Gastrocnemius medialis (tissue), 4 donors: Measurements from ENCODE around the gene PTPRT.

Experiments
- CTCF ChIP-seq, 5 experiments: fragments of 450-650 bp in 3 of 5; fragments of 200-600 bp in 2 of 5; sonication (generic) in 2 of 5; IDR thresholded peaks in 4 of 5; conservative IDR thresholded peaks in 1 of 5; 1 replicate in 4 of 5; 2 replicates in 1 of 5; pipeline ENCODE4 v1.5.1; 2016 to 2019; ENCODE audit warnings: antibody characterized with exemption in 5 of 5, mild to moderate bottlenecking in 3 of 5, moderate library complexity in 3 of 5
- POLR2A ChIP-seq, 2 donors: fragments of 450-650 bp; IDR thresholded peaks; one replicate each; pipeline ENCODE4 v1.6.1; 2017; ENCODE audit warnings: antibody characterized with exemption in 2 of 2, mild to moderate bottlenecking in 2 of 2, moderate library complexity in 2 of 2

GRCh38 chr20:42360621-42361020 lies 829.1 kb downstream of the PTPRT start:
- TF ChIP-seq CTCF (IDR thresholded peaks at IDR 0.05 in 4 of 5, conservative IDR thresholded peaks at IDR 0.05 in 1 of 5) = no peak
- no peak for TF ChIP-seq POLR2A (IDR thresholded peaks at IDR 0.05)
